GM23338 (cell line): Measurements from ENCODE around the gene TOMM6. TPM values are rescaled to one million over a fixed set of nuclear protein-coding genes. Genes with fewer than 3 reads are reported as not detected.

Experiments used
- ATAC-seq: fragments of 200-7000 bp; cut with Tn5 transposase; 3 replicates; pipeline ENCODE4 v1.9.1; 2020
- DNase-seq: peaks from one replicate; pipeline ENCODE4 v3.0.0-alpha.2; 2015; ENCODE audit warnings: low spot score
- H2AFZ ChIP-seq: fragments of 200-600 bp; sonication (generic); 2 replicates; pipeline ENCODE4 v1.8.0; 2016; ENCODE audit warnings: antibody characterized with exemption, mild to moderate bottlenecking, moderate library complexity
- H3F3A ChIP-seq: fragments of 200-600 bp; sonication (generic); replicated peaks from 2 replicates; pipeline ENCODE4 v1.8.0; 2017; ENCODE audit warnings: antibody characterized with exemption, mixed run types, low read depth
- H3K27ac ChIP-seq: fragments of 200-600 bp; sonication (generic); 2 replicates; pipeline ENCODE4 v1.6.1; 2016; ENCODE audit warnings: low read depth
- H3K27me3 ChIP-seq: fragments of 200-600 bp; sonication (generic); 2 replicates; pipeline ENCODE4 v1.8.0; 2016; ENCODE audit warnings: mild to moderate bottlenecking, mixed run types, moderate library complexity; ENCODE audit not compliant: insufficient read depth
- H3K36me3 ChIP-seq: fragments of 200-600 bp; sonication (generic); 2 replicates; pipeline ENCODE4 v1.8.0; 2016; ENCODE audit warnings: mild to moderate bottlenecking; ENCODE audit not compliant: insufficient read depth
- H3K4me1 ChIP-seq: fragments of 200-600 bp; sonication (generic); 2 replicates; pipeline ENCODE4 v1.8.0; 2016; ENCODE audit warnings: mild to moderate bottlenecking, moderate library complexity; ENCODE audit not compliant: insufficient read depth
- H3K4me2 ChIP-seq: fragments of 200-600 bp; sonication (generic); 2 replicates; pipeline ENCODE4 v1.7.1; 2017; ENCODE audit warnings: mixed run types
- H3K4me3 ChIP-seq: fragments of 200-600 bp; sonication (generic); 2 replicates; pipeline ENCODE4 v1.6.1; 2016; ENCODE audit warnings: mixed run types
- H3K79me2 ChIP-seq: fragments of 200-600 bp; sonication (generic); replicated peaks from 2 replicates; pipeline ENCODE4 v1.8.0; 2017; ENCODE audit warnings: mild to moderate bottlenecking; ENCODE audit not compliant: insufficient read depth
- H3K9me2 ChIP-seq: fragments of 200-600 bp; sonication (generic); 2 replicates; pipeline ENCODE4 v1.8.0; 2017; ENCODE audit not compliant: insufficient read depth
- H4K20me1 ChIP-seq: fragments of 200-600 bp; sonication (generic); replicated peaks from 2 replicates; pipeline ENCODE4 v1.8.0; 2017; ENCODE audit warnings: mild to moderate bottlenecking; ENCODE audit not compliant: insufficient read depth
- H3K27ac Mint-ChIP-seq: 2 replicates; pipeline ENCODE4 v1.8.0; 2020; ENCODE audit warnings: inconsistent platforms, mild to moderate bottlenecking, moderate library complexity, mixed read lengths
- H3K27me3 Mint-ChIP-seq: 3 replicates; pipeline ENCODE4 v1.8.0; 2022; ENCODE audit warnings: low read depth, mild to moderate bottlenecking, moderate library complexity, mixed read lengths, inconsistent platforms; ENCODE audit not compliant: insufficient read depth, poor library complexity
- H3K36me3 Mint-ChIP-seq: 3 replicates; pipeline ENCODE4 v1.8.0; 2021; ENCODE audit warnings: low read depth, mild to moderate bottlenecking, inconsistent platforms, moderate library complexity, mixed read lengths
- H3K4me1 Mint-ChIP-seq: 3 replicates; pipeline ENCODE4 v1.8.0; 2020; ENCODE audit warnings: mild to moderate bottlenecking, inconsistent platforms, mixed read lengths
- H3K4me3 Mint-ChIP-seq: 3 replicates; pipeline ENCODE4 v1.8.0; 2021; ENCODE audit warnings: moderate library complexity, mild to moderate bottlenecking, inconsistent platforms, mixed read lengths
- H3K9me3 Mint-ChIP-seq: 3 replicates; pipeline ENCODE4 v1.8.0; 2020; ENCODE audit warnings: moderate library complexity, mild to moderate bottlenecking, inconsistent platforms, mixed read lengths
- CREB1 ChIP-seq: fragments of 250-450 bp; sonication (Bioruptor Pico); IDR thresholded peaks from 2 replicates; pipeline ENCODE4 v1.5.0; 2020; ENCODE audit warnings: low read depth, mild to moderate bottlenecking, moderate library complexity
- EZH2 ChIP-seq: fragments of 200-600 bp; sonication (generic); IDR thresholded peaks from one replicate; pipeline ENCODE4 v1.8.0; 2017; ENCODE audit warnings: antibody characterized with exemption, mild to moderate bottlenecking, low read depth; ENCODE audit not compliant: unreplicated experiment
- EZH2phosphoT487 ChIP-seq: fragments of 200-600 bp; sonication (generic); IDR thresholded peaks from one replicate; pipeline ENCODE4 v1.8.1; 2018; ENCODE audit warnings: antibody characterized with exemption; ENCODE audit not compliant: unreplicated experiment
- JUNB ChIP-seq: IDR thresholded peaks from one replicate; pipeline ENCODE4 v1.6.1; 2016; ENCODE audit warnings: antibody characterized with exemption; ENCODE audit not compliant: unreplicated experiment
- NANOG ChIP-seq: IDR thresholded peaks from 2 replicates; pipeline ENCODE4 v1.6.1; 2016; ENCODE audit warnings: antibody characterized with exemption, borderline replicate concordance
- POLR2AphosphoS5 ChIP-seq: IDR thresholded peaks from 2 replicates; pipeline ENCODE4 v1.6.1; 2016; ENCODE audit warnings: antibody characterized with exemption, low read depth
- STAT1 ChIP-seq: IDR thresholded peaks from one replicate; pipeline ENCODE4 v1.6.1; 2016; ENCODE audit warnings: antibody characterized with exemption; ENCODE audit not compliant: unreplicated experiment
- ZNF114 ChIP-seq: fragments of 250-450 bp; sonication (Bioruptor Pico); IDR thresholded peaks from 2 replicates; pipeline ENCODE4 v1.5.0; 2020; ENCODE audit warnings: mild to moderate bottlenecking, moderate library complexity
- ZNF331 ChIP-seq: fragments of 250-450 bp; sonication (Bioruptor Pico); IDR thresholded peaks from 2 replicates; pipeline ENCODE4 v1.5.0; 2020; ENCODE audit warnings: low read depth, mild to moderate bottlenecking, moderate library complexity
- polyA plus RNA-seq: library from polyadenylated mRNA; unstranded; fragments of >200 nt; fragmentation: Nextera tagmentation; extraction: Ambion mirVana; gene quantifications from 2 replicates; pipeline ENCODE4 v1.2.1, GENCODE V29; 2016
- total RNA-seq: library from RNA; depleted of rRNA; stranded (reverse); fragments of >200 nt; shearing (Covaris generic); gene quantifications from 2 replicates; pipeline ENCODE4 v1.2.3, GENCODE V29; 2014
- TF ChIP-seq, protein P1 (sequence below), 2 experiments: fragments of 200-600 bp in 1 of 2; sonication (generic) in 1 of 2; conservative IDR thresholded peaks; 2 replicates each; pipeline versions ENCODE4 v1.5.1 to v1.6.1; 2016 to 2017; ENCODE audit warnings: antibody characterized with exemption in 2 of 2, low read depth in 2 of 2, mild to moderate bottlenecking in 2 of 2, moderate library complexity in 1 of 2
- TF ChIP-seq, protein P2 (sequence below): IDR thresholded peaks from one replicate; pipeline ENCODE4 v1.6.1; 2018; ENCODE audit warnings: antibody characterized with exemption; ENCODE audit not compliant: unreplicated experiment
- TF ChIP-seq, protein P3 (sequence below): IDR thresholded peaks from 2 replicates; pipeline ENCODE4 v1.6.1; 2016; ENCODE audit warnings: antibody characterized with exemption
- TF ChIP-seq, protein P4 (sequence below): fragments of 250-450 bp; sonication (Bioruptor Pico); IDR thresholded peaks from 2 replicates; pipeline ENCODE4 v1.5.0; 2020; ENCODE audit warnings: mild to moderate bottlenecking, moderate library complexity

TOMM6 gene
- total and polyA plus RNA-seq, 2 experiments from 2014 or later, result 195 to 372 TPM

DNA sequence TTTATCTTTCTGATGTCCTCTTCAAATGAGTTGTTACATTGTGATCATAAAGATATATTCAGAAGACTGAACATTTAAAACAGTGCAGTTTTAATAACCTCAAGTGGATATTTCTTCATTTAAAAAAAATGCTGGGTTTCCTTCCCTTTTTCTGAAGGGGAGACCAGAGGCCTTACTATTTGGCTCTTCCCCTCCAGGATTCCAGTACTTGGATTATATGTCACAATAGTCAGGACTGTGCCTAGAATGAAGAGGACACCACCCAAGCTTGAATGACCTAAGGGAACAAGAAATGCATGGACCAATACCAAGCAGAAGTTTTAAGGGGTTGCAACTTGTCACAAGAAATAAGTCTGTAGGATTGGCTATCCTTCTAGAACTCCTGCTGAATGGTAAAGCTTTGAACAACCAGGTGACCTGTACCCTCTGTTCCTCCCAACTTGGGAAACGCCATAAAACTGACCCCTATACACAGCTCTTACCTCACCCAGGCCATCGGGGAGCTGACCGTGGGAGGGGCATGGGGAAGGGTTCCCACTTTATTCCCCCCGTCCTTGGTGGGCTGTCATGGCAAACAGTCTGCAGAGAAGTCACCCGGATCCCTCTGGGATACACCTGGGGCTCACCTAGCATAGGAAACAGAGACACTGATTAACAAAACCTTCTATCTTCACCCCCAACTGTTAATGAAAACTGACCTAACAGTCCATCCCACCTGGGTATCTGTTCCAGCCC is 9.8 kb upstream of the TOMM6 start:
- H3K4me3 Mint-ChIP-seq, result peak overlapping the region; percentile 89; the same call in 2 of the 3 replicates
- H3K27ac Mint-ChIP-seq, result no peak overlapping the region
- Histone ChIP-seq H4K20me1 (no peaks in the 10 kb centered on the region), H3K9me2 (no peaks in the 10 kb centered on the region), H3K4me1 (peaks cover 16% of the 10 kb centered on the region), H3K27ac (no peak overlapping the region), H3K4me2 (no peak overlapping the region), H3K4me3 (no peak overlapping the region), H3K27me3 (peaks cover 29% of the 10 kb centered on the region), H3F3A (peaks cover 5% of the 10 kb centered on the region; the same call in 1 of the 2 replicates), H2AFZ (no peak overlapping the region), H3K79me2 (0 out of 2 replicates have a peak, but pooled peaks cover 7% of the 10 kb centered on the region), H3K36me3 (no peaks in the 10 kb centered on the region)
- no peaks in the 10 kb centered on the region for H3K9me3 Mint-ChIP-seq
- no peak for ATAC-seq
- TF ChIP-seq EZH2phosphoT487 (no peak), POLR2AphosphoS5 (no peak), EZH2 (no peak), ZNF331 (CRISPR knock-in tag) (no peak), JUNB (no peak), NANOG (no peak), STAT1 (no peak), CREB1 (CRISPR knock-in tag) (no peak), ZNF114 (no peak)
- TF ChIP-seq, protein P1, sequence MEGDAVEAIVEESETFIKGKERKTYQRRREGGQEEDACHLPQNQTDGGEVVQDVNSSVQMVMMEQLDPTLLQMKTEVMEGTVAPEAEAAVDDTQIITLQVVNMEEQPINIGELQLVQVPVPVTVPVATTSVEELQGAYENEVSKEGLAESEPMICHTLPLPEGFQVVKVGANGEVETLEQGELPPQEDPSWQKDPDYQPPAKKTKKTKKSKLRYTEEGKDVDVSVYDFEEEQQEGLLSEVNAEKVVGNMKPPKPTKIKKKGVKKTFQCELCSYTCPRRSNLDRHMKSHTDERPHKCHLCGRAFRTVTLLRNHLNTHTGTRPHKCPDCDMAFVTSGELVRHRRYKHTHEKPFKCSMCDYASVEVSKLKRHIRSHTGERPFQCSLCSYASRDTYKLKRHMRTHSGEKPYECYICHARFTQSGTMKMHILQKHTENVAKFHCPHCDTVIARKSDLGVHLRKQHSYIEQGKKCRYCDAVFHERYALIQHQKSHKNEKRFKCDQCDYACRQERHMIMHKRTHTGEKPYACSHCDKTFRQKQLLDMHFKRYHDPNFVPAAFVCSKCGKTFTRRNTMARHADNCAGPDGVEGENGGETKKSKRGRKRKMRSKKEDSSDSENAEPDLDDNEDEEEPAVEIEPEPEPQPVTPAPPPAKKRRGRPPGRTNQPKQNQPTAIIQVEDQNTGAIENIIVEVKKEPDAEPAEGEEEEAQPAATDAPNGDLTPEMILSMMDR (conservative IDR thresholded peaks at IDR 0.05; ENCODE audit: low read depth in 2 of 2), result no peak
- TF ChIP-seq, protein P2, sequence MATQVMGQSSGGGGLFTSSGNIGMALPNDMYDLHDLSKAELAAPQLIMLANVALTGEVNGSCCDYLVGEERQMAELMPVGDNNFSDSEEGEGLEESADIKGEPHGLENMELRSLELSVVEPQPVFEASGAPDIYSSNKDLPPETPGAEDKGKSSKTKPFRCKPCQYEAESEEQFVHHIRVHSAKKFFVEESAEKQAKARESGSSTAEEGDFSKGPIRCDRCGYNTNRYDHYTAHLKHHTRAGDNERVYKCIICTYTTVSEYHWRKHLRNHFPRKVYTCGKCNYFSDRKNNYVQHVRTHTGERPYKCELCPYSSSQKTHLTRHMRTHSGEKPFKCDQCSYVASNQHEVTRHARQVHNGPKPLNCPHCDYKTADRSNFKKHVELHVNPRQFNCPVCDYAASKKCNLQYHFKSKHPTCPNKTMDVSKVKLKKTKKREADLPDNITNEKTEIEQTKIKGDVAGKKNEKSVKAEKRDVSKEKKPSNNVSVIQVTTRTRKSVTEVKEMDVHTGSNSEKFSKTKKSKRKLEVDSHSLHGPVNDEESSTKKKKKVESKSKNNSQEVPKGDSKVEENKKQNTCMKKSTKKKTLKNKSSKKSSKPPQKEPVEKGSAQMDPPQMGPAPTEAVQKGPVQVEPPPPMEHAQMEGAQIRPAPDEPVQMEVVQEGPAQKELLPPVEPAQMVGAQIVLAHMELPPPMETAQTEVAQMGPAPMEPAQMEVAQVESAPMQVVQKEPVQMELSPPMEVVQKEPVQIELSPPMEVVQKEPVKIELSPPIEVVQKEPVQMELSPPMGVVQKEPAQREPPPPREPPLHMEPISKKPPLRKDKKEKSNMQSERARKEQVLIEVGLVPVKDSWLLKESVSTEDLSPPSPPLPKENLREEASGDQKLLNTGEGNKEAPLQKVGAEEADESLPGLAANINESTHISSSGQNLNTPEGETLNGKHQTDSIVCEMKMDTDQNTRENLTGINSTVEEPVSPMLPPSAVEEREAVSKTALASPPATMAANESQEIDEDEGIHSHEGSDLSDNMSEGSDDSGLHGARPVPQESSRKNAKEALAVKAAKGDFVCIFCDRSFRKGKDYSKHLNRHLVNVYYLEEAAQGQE, result no peak
- TF ChIP-seq, protein P3, sequence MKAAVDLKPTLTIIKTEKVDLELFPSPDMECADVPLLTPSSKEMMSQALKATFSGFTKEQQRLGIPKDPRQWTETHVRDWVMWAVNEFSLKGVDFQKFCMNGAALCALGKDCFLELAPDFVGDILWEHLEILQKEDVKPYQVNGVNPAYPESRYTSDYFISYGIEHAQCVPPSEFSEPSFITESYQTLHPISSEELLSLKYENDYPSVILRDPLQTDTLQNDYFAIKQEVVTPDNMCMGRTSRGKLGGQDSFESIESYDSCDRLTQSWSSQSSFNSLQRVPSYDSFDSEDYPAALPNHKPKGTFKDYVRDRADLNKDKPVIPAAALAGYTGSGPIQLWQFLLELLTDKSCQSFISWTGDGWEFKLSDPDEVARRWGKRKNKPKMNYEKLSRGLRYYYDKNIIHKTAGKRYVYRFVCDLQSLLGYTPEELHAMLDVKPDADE, result no peak
- TF ChIP-seq, protein P4, sequence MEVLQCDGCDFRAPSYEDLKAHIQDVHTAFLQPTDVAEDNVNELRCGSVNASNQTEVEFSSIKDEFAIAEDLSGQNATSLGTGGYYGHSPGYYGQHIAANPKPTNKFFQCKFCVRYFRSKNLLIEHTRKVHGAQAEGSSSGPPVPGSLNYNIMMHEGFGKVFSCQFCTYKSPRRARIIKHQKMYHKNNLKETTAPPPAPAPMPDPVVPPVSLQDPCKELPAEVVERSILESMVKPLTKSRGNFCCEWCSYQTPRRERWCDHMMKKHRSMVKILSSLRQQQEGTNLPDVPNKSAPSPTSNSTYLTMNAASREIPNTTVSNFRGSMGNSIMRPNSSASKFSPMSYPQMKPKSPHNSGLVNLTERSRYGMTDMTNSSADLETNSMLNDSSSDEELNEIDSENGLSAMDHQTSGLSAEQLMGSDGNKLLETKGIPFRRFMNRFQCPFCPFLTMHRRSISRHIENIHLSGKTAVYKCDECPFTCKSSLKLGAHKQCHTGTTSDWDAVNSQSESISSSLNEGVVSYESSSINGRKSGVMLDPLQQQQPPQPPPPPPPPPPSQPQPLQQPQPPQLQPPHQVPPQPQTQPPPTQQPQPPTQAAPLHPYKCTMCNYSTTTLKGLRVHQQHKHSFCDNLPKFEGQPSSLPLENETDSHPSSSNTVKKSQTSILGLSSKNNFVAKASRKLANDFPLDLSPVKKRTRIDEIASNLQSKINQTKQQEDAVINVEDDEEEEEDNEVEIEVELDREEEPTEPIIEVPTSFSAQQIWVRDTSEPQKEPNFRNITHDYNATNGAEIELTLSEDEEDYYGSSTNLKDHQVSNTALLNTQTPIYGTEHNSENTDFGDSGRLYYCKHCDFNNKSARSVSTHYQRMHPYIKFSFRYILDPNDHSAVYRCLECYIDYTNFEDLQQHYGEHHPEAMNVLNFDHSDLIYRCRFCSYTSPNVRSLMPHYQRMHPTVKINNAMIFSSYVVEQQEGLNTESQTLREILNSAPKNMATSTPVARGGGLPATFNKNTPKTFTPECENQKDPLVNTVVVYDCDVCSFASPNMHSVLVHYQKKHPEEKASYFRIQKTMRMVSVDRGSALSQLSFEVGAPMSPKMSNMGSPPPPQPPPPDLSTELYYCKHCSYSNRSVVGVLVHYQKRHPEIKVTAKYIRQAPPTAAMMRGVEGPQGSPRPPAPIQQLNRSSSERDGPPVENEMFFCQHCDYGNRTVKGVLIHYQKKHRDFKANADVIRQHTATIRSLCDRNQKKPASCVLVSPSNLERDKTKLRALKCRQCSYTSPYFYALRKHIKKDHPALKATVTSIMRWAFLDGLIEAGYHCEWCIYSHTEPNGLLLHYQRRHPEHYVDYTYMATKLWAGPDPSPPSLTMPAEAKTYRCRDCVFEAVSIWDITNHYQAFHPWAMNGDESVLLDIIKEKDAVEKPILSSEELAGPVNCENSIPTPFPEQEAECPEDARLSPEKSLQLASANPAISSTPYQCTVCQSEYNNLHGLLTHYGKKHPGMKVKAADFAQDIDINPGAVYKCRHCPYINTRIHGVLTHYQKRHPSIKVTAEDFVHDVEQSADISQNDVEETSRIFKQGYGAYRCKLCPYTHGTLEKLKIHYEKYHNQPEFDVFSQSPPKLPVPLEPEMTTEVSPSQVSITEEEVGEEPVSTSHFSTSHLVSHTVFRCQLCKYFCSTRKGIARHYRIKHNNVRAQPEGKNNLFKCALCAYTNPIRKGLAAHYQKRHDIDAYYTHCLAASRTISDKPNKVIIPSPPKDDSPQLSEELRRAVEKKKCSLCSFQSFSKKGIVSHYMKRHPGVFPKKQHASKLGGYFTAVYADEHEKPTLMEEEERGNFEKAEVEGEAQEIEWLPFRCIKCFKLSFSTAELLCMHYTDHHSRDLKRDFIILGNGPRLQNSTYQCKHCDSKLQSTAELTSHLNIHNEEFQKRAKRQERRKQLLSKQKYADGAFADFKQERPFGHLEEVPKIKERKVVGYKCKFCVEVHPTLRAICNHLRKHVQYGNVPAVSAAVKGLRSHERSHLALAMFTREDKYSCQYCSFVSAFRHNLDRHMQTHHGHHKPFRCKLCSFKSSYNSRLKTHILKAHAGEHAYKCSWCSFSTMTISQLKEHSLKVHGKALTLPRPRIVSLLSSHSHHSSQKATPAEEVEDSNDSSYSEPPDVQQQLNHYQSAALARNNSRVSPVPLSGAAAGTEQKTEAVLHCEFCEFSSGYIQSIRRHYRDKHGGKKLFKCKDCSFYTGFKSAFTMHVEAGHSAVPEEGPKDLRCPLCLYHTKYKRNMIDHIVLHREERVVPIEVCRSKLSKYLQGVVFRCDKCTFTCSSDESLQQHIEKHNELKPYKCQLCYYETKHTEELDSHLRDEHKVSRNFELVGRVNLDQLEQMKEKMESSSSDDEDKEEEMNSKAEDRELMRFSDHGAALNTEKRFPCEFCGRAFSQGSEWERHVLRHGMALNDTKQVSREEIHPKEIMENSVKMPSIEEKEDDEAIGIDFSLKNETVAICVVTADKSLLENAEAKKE (CRISPR knock-in tag), result no peak
- H3K27me3 Mint-ChIP-seq, result peaks cover 27% of the 10 kb centered on the region
- H3K36me3 Mint-ChIP-seq, result peaks cover 10% of the 10 kb centered on the region
- no peak for DNase-seq
- H3K4me1 Mint-ChIP-seq, result peaks cover 11% of the 10 kb centered on the region
